K562 (cell line): ENCODE measurements around the gene TMCO1.

Experiments
- EZH2 ChIP-seq: IDR thresholded peaks from 2 replicates; pipeline ENCODE4 v1.6.1; 2012; ENCODE audit warnings: low read depth, mild to moderate bottlenecking, inconsistent platforms, low read length, borderline replicate concordance
- HOMEZ ChIP-seq: fragments of 250-450 bp; sonication (Bioruptor Pico); IDR thresholded peaks from 2 replicates; pipeline ENCODE4 v1.4.0; 2020; ENCODE audit warnings: mild to moderate bottlenecking, moderate library complexity
- ZNF24 ChIP-seq: fragments of 450-650 bp; IDR thresholded peaks from 2 replicates; pipeline ENCODE4 v1.6.1; 2016
- TF ChIP-seq, protein P1 (sequence below): fragments of 450-650 bp; formaldehyde crosslinking; IDR thresholded peaks from 2 replicates; pipeline ENCODE4 v1.4.0; 2022; ENCODE audit warnings: missing genetic modification characterization

DNA sequence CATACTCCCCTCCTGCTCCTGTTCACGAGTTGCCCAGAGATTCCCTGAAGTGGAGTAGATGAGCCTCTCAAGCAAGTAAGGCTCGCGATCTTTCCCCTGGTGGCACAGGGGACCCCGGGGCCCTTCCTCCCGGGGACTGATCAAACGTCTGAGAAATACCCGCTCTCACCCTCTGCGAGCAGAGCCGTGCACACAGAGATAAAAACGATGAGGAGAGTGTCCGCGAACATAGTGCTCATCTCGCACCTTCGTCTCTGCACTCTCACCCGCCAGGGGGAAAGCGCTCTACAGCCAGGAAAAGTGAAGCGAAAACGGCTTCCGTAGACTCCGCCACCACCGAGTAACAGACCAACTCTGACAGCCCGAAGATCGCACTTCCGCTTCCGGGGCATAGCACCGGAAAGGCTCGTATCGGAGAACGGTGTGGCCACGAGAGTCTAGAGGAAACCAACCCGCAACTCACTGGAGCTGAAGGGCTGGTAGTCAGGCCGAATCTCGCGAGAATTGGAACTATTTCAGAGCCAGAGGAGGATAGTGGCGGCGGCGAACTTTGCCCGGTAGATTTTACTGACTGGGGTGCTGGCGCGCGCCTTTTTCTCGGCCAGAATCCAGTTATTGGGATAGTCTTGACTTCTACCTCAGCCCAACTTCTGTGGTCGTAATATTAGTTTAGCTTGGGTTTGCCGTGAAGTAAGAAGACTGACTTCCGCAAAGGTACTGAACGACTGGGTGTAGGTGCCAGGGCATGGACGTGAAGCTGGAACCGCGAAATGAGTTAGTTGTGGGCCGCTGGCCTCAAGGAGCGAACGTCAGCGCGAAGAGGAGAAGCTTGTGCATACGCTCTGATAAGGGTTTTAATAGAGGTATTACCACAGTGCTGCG lies at the start of gene TMCO1:
- TF ChIP-seq, protein P1, sequence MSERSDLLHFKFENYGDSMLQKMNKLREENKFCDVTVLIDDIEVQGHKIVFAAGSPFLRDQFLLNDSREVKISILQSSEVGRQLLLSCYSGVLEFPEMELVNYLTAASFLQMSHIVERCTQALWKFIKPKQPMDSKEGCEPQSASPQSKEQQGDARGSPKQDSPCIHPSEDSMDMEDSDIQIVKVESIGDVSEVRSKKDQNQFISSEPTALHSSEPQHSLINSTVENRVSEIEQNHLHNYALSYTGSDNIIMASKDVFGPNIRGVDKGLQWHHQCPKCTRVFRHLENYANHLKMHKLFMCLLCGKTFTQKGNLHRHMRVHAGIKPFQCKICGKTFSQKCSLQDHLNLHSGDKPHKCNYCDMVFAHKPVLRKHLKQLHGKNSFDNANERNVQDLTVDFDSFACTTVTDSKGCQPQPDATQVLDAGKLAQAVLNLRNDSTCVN (CRISPR knock-in tag) = no peak
- no peak for TF ChIP-seq EZH2
- TF ChIP-seq ZNF24 = 0 out of 2 replicates have a peak, but pooled peaks have one; percentile 7
- 0 out of 2 replicates have a peak, but pooled peaks have one; percentile 49 for TF ChIP-seq HOMEZ (CRISPR knock-in tag)
